ENCODE measurements around the gene NPC2. TPM values are rescaled to one million over a fixed set of nuclear protein-coding genes. Genes with fewer than 3 reads are reported as not detected.
A peak's percentile ranks its signal among the peaks of the same experiment; 100 is the strongest.

NPC2 gene
- total RNA-seq, 2 donors from 2014 or later = 194 to 242 TPM

- TF ChIP-seq, protein P1, sequence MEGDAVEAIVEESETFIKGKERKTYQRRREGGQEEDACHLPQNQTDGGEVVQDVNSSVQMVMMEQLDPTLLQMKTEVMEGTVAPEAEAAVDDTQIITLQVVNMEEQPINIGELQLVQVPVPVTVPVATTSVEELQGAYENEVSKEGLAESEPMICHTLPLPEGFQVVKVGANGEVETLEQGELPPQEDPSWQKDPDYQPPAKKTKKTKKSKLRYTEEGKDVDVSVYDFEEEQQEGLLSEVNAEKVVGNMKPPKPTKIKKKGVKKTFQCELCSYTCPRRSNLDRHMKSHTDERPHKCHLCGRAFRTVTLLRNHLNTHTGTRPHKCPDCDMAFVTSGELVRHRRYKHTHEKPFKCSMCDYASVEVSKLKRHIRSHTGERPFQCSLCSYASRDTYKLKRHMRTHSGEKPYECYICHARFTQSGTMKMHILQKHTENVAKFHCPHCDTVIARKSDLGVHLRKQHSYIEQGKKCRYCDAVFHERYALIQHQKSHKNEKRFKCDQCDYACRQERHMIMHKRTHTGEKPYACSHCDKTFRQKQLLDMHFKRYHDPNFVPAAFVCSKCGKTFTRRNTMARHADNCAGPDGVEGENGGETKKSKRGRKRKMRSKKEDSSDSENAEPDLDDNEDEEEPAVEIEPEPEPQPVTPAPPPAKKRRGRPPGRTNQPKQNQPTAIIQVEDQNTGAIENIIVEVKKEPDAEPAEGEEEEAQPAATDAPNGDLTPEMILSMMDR (IDR thresholded peaks at IDR 0.05) = no peak
- H3K36me3 ChIP-seq = no peaks in the 10 kb centered on the region
- H3K27ac ChIP-seq = no peak overlapping the region
- no peaks in the 10 kb centered on the region for H3K27me3 ChIP-seq
- no peaks in the 10 kb centered on the region for H3K4me1 ChIP-seq
- no peak for DNase-seq (ENCODE audit: low spot score)
- H3K4me3 ChIP-seq = no peak overlapping the region
- no peaks in the 10 kb centered on the region for H3K9me3 ChIP-seq
These were observed 42.7 kb upstream of the NPC2 start for GRCh38 chr14:74535756-74536325.

- no peaks in the 10 kb centered on the region for H3K27me3 ChIP-seq
- H3K9me3 ChIP-seq = no peaks in the 10 kb centered on the region
- H3K4me1 ChIP-seq = no peaks in the 10 kb centered on the region
- TF ChIP-seq, protein P1 (IDR thresholded peaks at IDR 0.05) = no peak
- DNase-seq (ENCODE audit: low spot score) = no peak
- no peak overlapping the region for H3K4me3 ChIP-seq
- H3K36me3 ChIP-seq = no peaks in the 10 kb centered on the region
- no peak overlapping the region for H3K27ac ChIP-seq
These were observed 40.5 kb upstream of the NPC2 start for GRCh38 chr14:74533576-74533975.

- TF ChIP-seq, protein P1 (IDR thresholded peaks at IDR 0.05) = no peak
- no peaks in the 10 kb centered on the region for H3K36me3 ChIP-seq
- no peak for DNase-seq (ENCODE audit: low spot score)
- no peaks in the 10 kb centered on the region for H3K4me1 ChIP-seq
- no peaks in the 10 kb centered on the region for H3K9me3 ChIP-seq
- no peak overlapping the region for H3K4me3 ChIP-seq
- no peaks in the 10 kb centered on the region for H3K27me3 ChIP-seq
- H3K27ac ChIP-seq = no peak overlapping the region
These were observed 39.1 kb upstream of the NPC2 start for GRCh38 chr14:74532246-74532645.

- Histone ChIP-seq H3K27me3 (no peaks in the 10 kb centered on the region), H3K36me3 (no peaks in the 10 kb centered on the region), H3K9me3 (no peaks in the 10 kb centered on the region), H3K4me1 (no peaks in the 10 kb centered on the region), H3K27ac (no peak overlapping the region), H3K4me3 (no peak overlapping the region)
- DNase-seq (ENCODE audit: low spot score) = no peak
- TF ChIP-seq, protein P1 (IDR thresholded peaks at IDR 0.05) = peak in 1 of 2 donors; percentile 36
These were observed 38.4 kb upstream of the NPC2 start for GRCh38 chr14:74531467-74531866.

GRCh38 chr14:74531006-74531405 lies 37.9 kb upstream of the NPC2 start:
- Histone ChIP-seq H3K4me1 (no peaks in the 10 kb centered on the region), H3K36me3 (no peaks in the 10 kb centered on the region), H3K9me3 (no peaks in the 10 kb centered on the region), H3K4me3 (no peak overlapping the region), H3K27me3 (no peaks in the 10 kb centered on the region), H3K27ac (no peak overlapping the region)
- TF ChIP-seq, protein P1 (IDR thresholded peaks at IDR 0.05) = no peak
- DNase-seq (ENCODE audit: low spot score) = no peak

GRCh38 chr14:74528886-74529285 lies 35.8 kb upstream of the NPC2 start:
- Histone ChIP-seq H3K36me3 (no peaks in the 10 kb centered on the region), H3K27me3 (no peaks in the 10 kb centered on the region), H3K4me1 (no peaks in the 10 kb centered on the region), H3K4me3 (no peak overlapping the region), H3K9me3 (no peaks in the 10 kb centered on the region), H3K27ac (no peak overlapping the region)
- TF ChIP-seq, protein P1 (IDR thresholded peaks at IDR 0.05) = no peak
- DNase-seq (ENCODE audit: low spot score) = no peak
